HepG2 (cell line): ENCODE data around the gene GPC2. TPM values are rescaled to one million over a fixed set of nuclear protein-coding genes. Genes with fewer than 3 reads are reported as not detected.

Experiments
- AGO2 ChIP-seq: fragments of 200-400 bp; formaldehyde crosslinking; optimal IDR thresholded peaks from 2 replicates; pipeline ENCODE3; 2017; ENCODE audit warnings: mild to moderate bottlenecking, low read depth, low read length, moderate library complexity
- E2F2 ChIP-seq: sonication (generic); formaldehyde crosslinking; IDR thresholded peaks from 2 replicates; pipeline ENCODE4 v1.4.0; 2020; ENCODE audit warnings: missing genetic modification reagents, borderline replicate concordance
- KDM3A ChIP-seq: IDR thresholded peaks from 2 replicates; pipeline ENCODE4 v1.6.1; 2018; ENCODE audit warnings: low read depth, missing compliant biosample characterization
- NR2F2 ChIP-seq: IDR thresholded peaks from 2 replicates; pipeline ENCODE4 v1.6.1; 2012; ENCODE audit warnings: low read depth, inconsistent platforms, borderline replicate concordance
- RBAK ChIP-seq: sonication (generic); formaldehyde crosslinking; IDR thresholded peaks from 2 replicates; pipeline ENCODE4 v1.5.1; 2020; ENCODE audit warnings: mild to moderate bottlenecking, missing genetic modification reagents
- SP1 ChIP-seq, 2 experiments: fragments of 450-650 bp in 1 of 2; sonication (generic) in 1 of 2; formaldehyde crosslinking in 1 of 2; IDR thresholded peaks; 2 replicates each; pipeline versions ENCODE4 v1.4.0 to v1.6.1; 2016 to 2020; ENCODE audit warnings: missing genetic modification reagents in 1 of 2
- ZC3H4 ChIP-seq: sonication (generic); formaldehyde crosslinking; IDR thresholded peaks from 2 replicates; pipeline ENCODE4 v1.4.0; 2020; ENCODE audit warnings: missing genetic modification reagents, borderline replicate concordance
- ZMAT3 ChIP-seq: sonication (generic); formaldehyde crosslinking; conservative IDR thresholded peaks from 2 replicates; pipeline ENCODE4 v1.7.0; 2021; ENCODE audit warnings: missing genetic modification reagents
- ZNF546 ChIP-seq: sonication (generic); formaldehyde crosslinking; conservative IDR thresholded peaks from 2 replicates; pipeline ENCODE4 v1.8.1; 2023; ENCODE audit warnings: mild to moderate bottlenecking, missing genetic modification reagents
- ZNF567 ChIP-seq: sonication (generic); formaldehyde crosslinking; IDR thresholded peaks from 2 replicates; pipeline ENCODE4 v1.8.1; 2023; ENCODE audit warnings: mild to moderate bottlenecking, missing genetic modification reagents, borderline replicate concordance
- ZNF616 ChIP-seq: sonication (generic); formaldehyde crosslinking; IDR thresholded peaks from 2 replicates; pipeline ENCODE4 v1.5.0; 2020; ENCODE audit warnings: low read depth, mild to moderate bottlenecking, missing genetic modification reagents
- ZNF713 ChIP-seq: sonication (generic); formaldehyde crosslinking; IDR thresholded peaks from 2 replicates; pipeline ENCODE4 v1.4.0; 2020; ENCODE audit warnings: mild to moderate bottlenecking, missing genetic modification reagents
- ZNF770 ChIP-seq: sonication (generic); formaldehyde crosslinking; IDR thresholded peaks from 2 replicates; pipeline ENCODE4 v1.5.0; 2020; ENCODE audit warnings: mild to moderate bottlenecking, missing genetic modification reagents
- ZNF790 ChIP-seq: sonication (generic); formaldehyde crosslinking; IDR thresholded peaks from 2 replicates; pipeline ENCODE4 v1.8.0; 2022; ENCODE audit warnings: missing genetic modification reagents, mild to moderate bottlenecking, borderline replicate concordance
- polyA plus RNA-seq, 8 experiments: library from polyadenylated mRNA; depleted of rRNA in 3 of 8; stranded (reverse) in 7 of 8; unstranded in 1 of 8; fragments of >200 nt; fragmentation: Illumina TruSeq in 4 of 8; extraction: Trizol in 4 of 8; gene quantifications; 2 replicates each; pipeline versions ENCODE4 v1.2.1 to v1.2.3, GENCODE V29; 2011 to 2016; ENCODE audit warnings: low read depth in 4 of 8, missing spikeins in 1 of 8, mixed read lengths in 1 of 8; ENCODE audit not compliant: insufficient read depth in 1 of 8
- total RNA-seq, 5 experiments: library from RNA; depleted of rRNA; stranded (reverse); fragments of >200 nt; fragmentation: Illumina TruSeq; extraction: Trizol; gene quantifications; 2 replicates each; pipeline ENCODE4 v1.2.3, GENCODE V29; 2016; ENCODE audit warnings: low read depth in 1 of 5
- TF ChIP-seq, protein P1 (sequence below): sonication (generic); formaldehyde crosslinking; IDR thresholded peaks from 2 replicates; pipeline ENCODE4 v1.4.0; 2020; ENCODE audit warnings: missing genetic modification reagents
- TF ChIP-seq, protein P2 (sequence below): sonication (generic); formaldehyde crosslinking; IDR thresholded peaks from 2 replicates; pipeline ENCODE4 v1.8.1; 2022; ENCODE audit warnings: low read depth, mild to moderate bottlenecking, missing genetic modification reagents
- TF ChIP-seq, protein P3 (sequence below): sonication (generic); formaldehyde crosslinking; IDR thresholded peaks from 2 replicates; pipeline ENCODE4 v1.8.1; 2023; ENCODE audit warnings: mild to moderate bottlenecking, missing genetic modification reagents
- TF ChIP-seq, protein P4 (sequence below): sonication (generic); formaldehyde crosslinking; IDR thresholded peaks from 2 replicates; pipeline ENCODE4 v1.8.0; 2023; ENCODE audit warnings: mild to moderate bottlenecking, missing genetic modification reagents

GPC2 gene
- total and polyA plus RNA-seq, 2 of the 13 experiments (the other 11 are each of a cell fraction or from before 2014, with no cell fraction given) = 0.64 to 0.78 TPM

DNA sequence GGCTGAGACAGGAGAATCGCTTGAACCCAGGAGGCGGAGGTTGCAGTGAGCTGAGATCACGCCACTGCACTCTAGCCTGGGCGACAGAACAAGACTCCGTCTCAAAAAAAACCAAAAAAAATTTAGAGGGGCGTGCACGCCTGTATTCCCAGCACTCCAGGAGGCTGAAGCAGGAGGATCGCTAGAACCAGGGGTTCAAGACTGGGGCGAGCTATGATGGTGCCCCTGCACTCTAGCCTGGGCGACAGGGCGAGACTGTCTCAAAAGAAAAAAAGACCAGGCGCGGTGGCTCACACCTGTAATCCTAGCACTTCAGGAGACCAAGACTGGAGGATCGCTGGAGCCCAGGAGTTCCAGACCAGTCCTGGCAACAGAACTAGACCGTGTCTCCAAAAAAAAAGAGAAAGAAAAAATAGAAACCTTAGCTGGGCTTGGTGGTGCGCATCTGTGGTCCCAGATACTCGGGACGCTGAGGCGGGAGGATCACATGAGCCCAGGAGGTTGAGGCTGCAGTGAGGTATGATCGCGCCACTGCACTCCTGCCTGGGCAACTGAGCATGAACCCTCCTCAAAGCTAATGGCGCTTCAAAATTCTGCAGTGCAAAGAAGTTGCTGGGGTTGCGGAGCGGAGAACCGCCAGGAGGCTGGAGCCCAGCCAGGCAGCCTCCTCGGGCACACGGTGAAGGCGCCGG is 50.8 kb downstream of the GPC2 start (continued):
- TF ChIP-seq, protein P1, sequence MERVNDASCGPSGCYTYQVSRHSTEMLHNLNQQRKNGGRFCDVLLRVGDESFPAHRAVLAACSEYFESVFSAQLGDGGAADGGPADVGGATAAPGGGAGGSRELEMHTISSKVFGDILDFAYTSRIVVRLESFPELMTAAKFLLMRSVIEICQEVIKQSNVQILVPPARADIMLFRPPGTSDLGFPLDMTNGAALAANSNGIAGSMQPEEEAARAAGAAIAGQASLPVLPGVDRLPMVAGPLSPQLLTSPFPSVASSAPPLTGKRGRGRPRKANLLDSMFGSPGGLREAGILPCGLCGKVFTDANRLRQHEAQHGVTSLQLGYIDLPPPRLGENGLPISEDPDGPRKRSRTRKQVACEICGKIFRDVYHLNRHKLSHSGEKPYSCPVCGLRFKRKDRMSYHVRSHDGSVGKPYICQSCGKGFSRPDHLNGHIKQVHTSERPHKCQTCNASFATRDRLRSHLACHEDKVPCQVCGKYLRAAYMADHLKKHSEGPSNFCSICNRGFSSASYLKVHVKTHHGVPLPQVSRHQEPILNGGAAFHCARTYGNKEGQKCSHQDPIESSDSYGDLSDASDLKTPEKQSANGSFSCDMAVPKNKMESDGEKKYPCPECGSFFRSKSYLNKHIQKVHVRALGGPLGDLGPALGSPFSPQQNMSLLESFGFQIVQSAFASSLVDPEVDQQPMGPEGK = no peak
- TF ChIP-seq SP1 (IDR thresholded peaks at IDR 0.05) (no peak), SP1 (CRISPR knock-in tag; IDR thresholded peaks at IDR 0.05) (0 out of 2 replicates have a peak, but pooled peaks have one; percentile 8), NR2F2 (no peak), ZMAT3 (peak; percentile 24; the same call in 1 of the 2 replicates), ZNF546 (CRISPR knock-in tag) (no peak), RBAK (CRISPR knock-in tag) (peak; percentile 18; the same call in 1 of the 2 replicates), ZNF567 (no peak), ZNF770 (CRISPR knock-in tag) (peak; percentile 77), KDM3A (CRISPR knock-in tag) (0 out of 2 replicates have a peak, but pooled peaks have one; percentile 37), ZC3H4 (CRISPR knock-in tag) (0 out of 2 replicates have a peak, but pooled peaks have one; percentile 38), ZNF713 (CRISPR knock-in tag) (0 out of 2 replicates have a peak, but pooled peaks have one; percentile 4), ZNF616 (0 out of 2 replicates have a peak, but pooled peaks have one; percentile 42), AGO2 (peak; percentile 50), ZNF790 (peak; percentile 46; the same call in 1 of the 2 replicates), E2F2 (CRISPR knock-in tag) (no peak)
- TF ChIP-seq, protein P2, sequence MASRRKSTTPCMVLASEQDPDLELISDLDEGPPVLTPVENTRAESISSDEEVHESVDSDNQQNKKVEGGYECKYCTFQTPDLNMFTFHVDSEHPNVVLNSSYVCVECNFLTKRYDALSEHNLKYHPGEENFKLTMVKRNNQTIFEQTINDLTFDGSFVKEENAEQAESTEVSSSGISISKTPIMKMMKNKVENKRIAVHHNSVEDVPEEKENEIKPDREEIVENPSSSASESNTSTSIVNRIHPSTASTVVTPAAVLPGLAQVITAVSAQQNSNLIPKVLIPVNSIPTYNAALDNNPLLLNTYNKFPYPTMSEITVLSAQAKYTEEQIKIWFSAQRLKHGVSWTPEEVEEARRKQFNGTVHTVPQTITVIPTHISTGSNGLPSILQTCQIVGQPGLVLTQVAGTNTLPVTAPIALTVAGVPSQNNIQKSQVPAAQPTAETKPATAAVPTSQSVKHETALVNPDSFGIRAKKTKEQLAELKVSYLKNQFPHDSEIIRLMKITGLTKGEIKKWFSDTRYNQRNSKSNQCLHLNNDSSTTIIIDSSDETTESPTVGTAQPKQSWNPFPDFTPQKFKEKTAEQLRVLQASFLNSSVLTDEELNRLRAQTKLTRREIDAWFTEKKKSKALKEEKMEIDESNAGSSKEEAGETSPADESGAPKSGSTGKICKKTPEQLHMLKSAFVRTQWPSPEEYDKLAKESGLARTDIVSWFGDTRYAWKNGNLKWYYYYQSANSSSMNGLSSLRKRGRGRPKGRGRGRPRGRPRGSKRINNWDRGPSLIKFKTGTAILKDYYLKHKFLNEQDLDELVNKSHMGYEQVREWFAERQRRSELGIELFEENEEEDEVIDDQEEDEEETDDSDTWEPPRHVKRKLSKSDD (CRISPR knock-in tag) = no peak
- TF ChIP-seq, protein P3, sequence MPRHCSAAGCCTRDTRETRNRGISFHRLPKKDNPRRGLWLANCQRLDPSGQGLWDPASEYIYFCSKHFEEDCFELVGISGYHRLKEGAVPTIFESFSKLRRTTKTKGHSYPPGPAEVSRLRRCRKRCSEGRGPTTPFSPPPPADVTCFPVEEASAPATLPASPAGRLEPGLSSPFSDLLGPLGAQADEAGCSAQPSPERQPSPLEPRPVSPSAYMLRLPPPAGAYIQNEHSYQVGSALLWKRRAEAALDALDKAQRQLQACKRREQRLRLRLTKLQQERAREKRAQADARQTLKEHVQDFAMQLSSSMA (CRISPR knock-in tag) = no peak
- TF ChIP-seq, protein P4, sequence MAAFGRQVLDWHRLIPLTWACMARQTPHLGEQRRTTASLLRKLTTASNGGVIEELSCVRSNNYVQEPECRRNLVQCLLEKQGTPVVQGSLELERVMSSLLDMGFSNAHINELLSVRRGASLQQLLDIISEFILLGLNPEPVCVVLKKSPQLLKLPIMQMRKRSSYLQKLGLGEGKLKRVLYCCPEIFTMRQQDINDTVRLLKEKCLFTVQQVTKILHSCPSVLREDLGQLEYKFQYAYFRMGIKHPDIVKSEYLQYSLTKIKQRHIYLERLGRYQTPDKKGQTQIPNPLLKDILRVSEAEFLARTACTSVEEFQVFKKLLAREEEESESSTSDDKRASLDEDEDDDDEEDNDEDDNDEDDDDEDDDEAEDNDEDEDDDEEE (CRISPR knock-in tag) = peak; percentile 40; the same call in 1 of the 2 replicates
